ENCODE measurements around the gene LRP2BP. TPM values are rescaled to one million over a fixed set of nuclear protein-coding genes. Genes with fewer than 3 reads are reported as not detected.

The LRP2BP gene
- total RNA-seq, 1 experiment from 2014 or later: 0.26 TPM

- H3K79me2 ChIP-seq (ENCODE audit: low read length): no peaks in the 10 kb centered on the region
- H3K4me1 ChIP-seq (ENCODE audit: low read length): no peaks in the 10 kb centered on the region
- no peak overlapping the region for H3K9ac ChIP-seq (ENCODE audit: low read length)
- DNase-seq: no peak
- no peak overlapping the region for H2AFZ ChIP-seq (ENCODE audit: low read length)
- H3K4me2 ChIP-seq (ENCODE audit: low read depth, low read length, poor library complexity, severe bottlenecking): no peak overlapping the region
- H3K9me2 ChIP-seq (replicated peaks; ENCODE audit: insufficient read depth, low read length): no peaks in the 10 kb centered on the region
- no peak overlapping the region for H3K4me3 ChIP-seq (ENCODE audit: low read length)
- H3K27me3 ChIP-seq (ENCODE audit: low read length): no peaks in the 10 kb centered on the region
- H3K9me3 ChIP-seq (ENCODE audit: low read length): no peaks in the 10 kb centered on the region
- no peaks in the 10 kb centered on the region for H4K20me1 ChIP-seq (ENCODE audit: insufficient read depth, low read depth, low read length)
- H3K36me3 ChIP-seq (ENCODE audit: insufficient read depth, low read length): peaks cover 9% of the 10 kb centered on the region
- no peak overlapping the region for H3K27ac ChIP-seq (ENCODE audit: low read length)
Observed at GRCh38 chr4:185378264-185378663, 17.5 kb downstream of the LRP2BP start.

GRCh38 chr4:185374573-185374972 lies 21.2 kb downstream of the LRP2BP start:
- Histone ChIP-seq H3K36me3 (ENCODE audit: insufficient read depth, low read length) (peaks cover 5% of the 10 kb centered on the region), H3K4me2 (ENCODE audit: low read depth, low read length, poor library complexity, severe bottlenecking) (no peak overlapping the region), H4K20me1 (ENCODE audit: insufficient read depth, low read depth, low read length) (no peaks in the 10 kb centered on the region), H3K9ac (ENCODE audit: low read length) (no peak overlapping the region), H3K27me3 (ENCODE audit: low read length) (no peaks in the 10 kb centered on the region), H3K9me3 (ENCODE audit: low read length) (no peaks in the 10 kb centered on the region), H3K79me2 (ENCODE audit: low read length) (no peaks in the 10 kb centered on the region), H3K9me2 (replicated peaks; ENCODE audit: insufficient read depth, low read length) (no peaks in the 10 kb centered on the region), H3K4me1 (ENCODE audit: low read length) (no peaks in the 10 kb centered on the region), H3K27ac (ENCODE audit: low read length) (no peak overlapping the region), H3K4me3 (ENCODE audit: low read length) (no peak overlapping the region), H2AFZ (ENCODE audit: low read length) (no peak overlapping the region)
- DNase-seq: no peak

DNA sequence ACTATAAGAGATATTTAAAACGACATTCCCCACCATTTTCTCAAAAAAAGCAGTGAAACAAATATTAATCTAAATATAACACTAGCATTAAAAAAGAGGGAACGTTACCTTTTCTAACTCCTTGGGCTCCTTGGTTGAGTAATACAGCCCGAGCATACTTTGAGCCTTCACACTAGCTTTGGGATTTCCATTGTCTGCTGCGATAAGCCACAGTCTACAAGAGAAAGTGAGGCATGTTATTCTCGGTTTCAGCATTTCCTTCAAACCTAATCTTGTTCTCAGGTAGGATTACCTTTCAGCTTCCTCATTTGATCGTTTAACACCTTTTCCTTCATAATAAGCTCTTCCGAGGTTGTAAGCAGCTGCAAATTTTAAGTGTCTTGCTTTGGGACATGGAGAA lies 21.7 kb downstream of the LRP2BP start:
- H3K4me3 ChIP-seq (ENCODE audit: low read length): no peak overlapping the region
- no peaks in the 10 kb centered on the region for H3K79me2 ChIP-seq (ENCODE audit: low read length)
- H3K9me3 ChIP-seq (ENCODE audit: low read length): no peaks in the 10 kb centered on the region
- no peaks in the 10 kb centered on the region for H3K4me1 ChIP-seq (ENCODE audit: low read length)
- H2AFZ ChIP-seq (ENCODE audit: low read length): no peak overlapping the region
- H3K36me3 ChIP-seq (ENCODE audit: insufficient read depth, low read length): peaks cover 5% of the 10 kb centered on the region
- H3K9me2 ChIP-seq (replicated peaks; ENCODE audit: insufficient read depth, low read length): no peaks in the 10 kb centered on the region
- DNase-seq: no peak
- no peak overlapping the region for H3K9ac ChIP-seq (ENCODE audit: low read length)
- no peaks in the 10 kb centered on the region for H3K27me3 ChIP-seq (ENCODE audit: low read length)
- no peak overlapping the region for H3K27ac ChIP-seq (ENCODE audit: low read length)
- H4K20me1 ChIP-seq (ENCODE audit: insufficient read depth, low read depth, low read length): no peaks in the 10 kb centered on the region
- H3K4me2 ChIP-seq (ENCODE audit: low read depth, low read length, poor library complexity, severe bottlenecking): no peak overlapping the region

- Histone ChIP-seq H3K27me3 (ENCODE audit: low read length) (no peaks in the 10 kb centered on the region), H3K9ac (ENCODE audit: low read length) (no peak overlapping the region), H4K20me1 (ENCODE audit: insufficient read depth, low read depth, low read length) (no peaks in the 10 kb centered on the region), H3K79me2 (ENCODE audit: low read length) (no peaks in the 10 kb centered on the region), H2AFZ (ENCODE audit: low read length) (no peak overlapping the region), H3K4me1 (ENCODE audit: low read length) (no peaks in the 10 kb centered on the region), H3K9me3 (ENCODE audit: low read length) (no peaks in the 10 kb centered on the region), H3K27ac (ENCODE audit: low read length) (no peak overlapping the region), H3K9me2 (replicated peaks; ENCODE audit: insufficient read depth, low read length) (no peaks in the 10 kb centered on the region), H3K4me3 (ENCODE audit: low read length) (no peak overlapping the region), H3K4me2 (ENCODE audit: low read depth, low read length, poor library complexity, severe bottlenecking) (no peak overlapping the region), H3K36me3 (ENCODE audit: insufficient read depth, low read length) (no peaks in the 10 kb centered on the region; the same call in none of the 2 replicates)
- DNase-seq: no peak
Observed at GRCh38 chr4:185371702-185372101, 24.0 kb downstream of the LRP2BP start.

DNA sequence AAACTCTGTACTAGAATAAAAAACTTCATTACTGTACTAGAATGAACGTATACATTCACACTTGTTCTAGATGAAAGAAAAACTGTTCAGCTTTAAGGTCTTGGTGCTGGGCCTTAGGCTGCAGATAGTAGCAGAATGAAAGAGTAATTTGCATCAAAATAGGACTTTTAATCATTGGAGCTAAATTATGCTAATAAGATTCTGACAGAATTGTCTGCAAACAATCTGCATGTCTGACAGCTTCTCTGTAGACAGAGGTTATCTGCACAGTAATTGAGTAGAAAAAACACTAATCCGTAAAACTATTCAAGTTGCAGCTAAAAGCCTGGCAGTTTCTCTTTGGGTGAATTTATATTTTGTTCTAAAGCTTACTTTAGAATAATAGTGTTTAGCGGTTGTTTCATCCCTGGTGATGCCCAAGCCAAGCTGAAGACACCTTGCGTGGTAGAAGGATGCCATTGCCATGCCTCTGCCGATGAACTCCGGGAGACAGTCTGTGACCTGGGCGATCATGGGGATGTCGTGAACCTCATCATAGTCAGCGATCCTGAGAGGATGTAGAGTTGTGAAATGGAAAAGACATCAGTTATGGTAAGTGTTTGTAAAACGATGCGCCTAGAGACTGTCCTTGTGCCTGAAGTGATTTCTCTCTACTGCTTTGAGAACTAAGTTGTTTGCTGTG lies 25.3 kb downstream of the LRP2BP start:
- H3K36me3 ChIP-seq (ENCODE audit: insufficient read depth, low read length): no peaks in the 10 kb centered on the region; the same call in none of the 2 replicates
- H3K79me2 ChIP-seq (ENCODE audit: low read length): no peaks in the 10 kb centered on the region
- H3K4me1 ChIP-seq (ENCODE audit: low read length): no peaks in the 10 kb centered on the region

GRCh38 chr4:185369731-185370130 lies 26.0 kb downstream of the LRP2BP start:
- no peak overlapping the region for H3K4me3 ChIP-seq (ENCODE audit: low read length)
- H3K79me2 ChIP-seq (ENCODE audit: low read length): no peaks in the 10 kb centered on the region
- H3K9me3 ChIP-seq (ENCODE audit: low read length): no peaks in the 10 kb centered on the region
- no peak for DNase-seq
- no peaks in the 10 kb centered on the region; the same call in none of the 2 replicates for H3K36me3 ChIP-seq (ENCODE audit: insufficient read depth, low read length)
- no peak overlapping the region for H2AFZ ChIP-seq (ENCODE audit: low read length)
- H3K4me1 ChIP-seq (ENCODE audit: low read length): no peaks in the 10 kb centered on the region
- H4K20me1 ChIP-seq (ENCODE audit: insufficient read depth, low read depth, low read length): no peaks in the 10 kb centered on the region
- H3K27ac ChIP-seq (ENCODE audit: low read length): no peak overlapping the region
- H3K9ac ChIP-seq (ENCODE audit: low read length): no peak overlapping the region
- no peaks in the 10 kb centered on the region for H3K9me2 ChIP-seq (replicated peaks; ENCODE audit: insufficient read depth, low read length)
- no peaks in the 10 kb centered on the region for H3K27me3 ChIP-seq (ENCODE audit: low read length)
- H3K4me2 ChIP-seq (ENCODE audit: low read depth, low read length, poor library complexity, severe bottlenecking): no peak overlapping the region

More for the DNA sequence above, 25.3 kb downstream of the LRP2BP start:
- H3K9me3 ChIP-seq (ENCODE audit: low read length): no peaks in the 10 kb centered on the region
- no peak for DNase-seq
- H2AFZ ChIP-seq (ENCODE audit: low read length): no peak overlapping the region
- no peak overlapping the region for H3K27ac ChIP-seq (ENCODE audit: low read length)
- no peaks in the 10 kb centered on the region for H3K27me3 ChIP-seq (ENCODE audit: low read length)
- H3K9ac ChIP-seq (ENCODE audit: low read length): no peak overlapping the region
- no peak overlapping the region for H3K4me2 ChIP-seq (ENCODE audit: low read depth, low read length, poor library complexity, severe bottlenecking)
- H3K4me3 ChIP-seq (ENCODE audit: low read length): no peak overlapping the region
- no peaks in the 10 kb centered on the region for H3K9me2 ChIP-seq (replicated peaks; ENCODE audit: insufficient read depth, low read length)
- no peaks in the 10 kb centered on the region for H4K20me1 ChIP-seq (ENCODE audit: insufficient read depth, low read depth, low read length)

- Histone ChIP-seq H3K4me2 (ENCODE audit: low read depth, low read length, poor library complexity, severe bottlenecking) (no peak overlapping the region), H3K9ac (ENCODE audit: low read length) (no peak overlapping the region), H2AFZ (ENCODE audit: low read length) (no peak overlapping the region), H3K79me2 (ENCODE audit: low read length) (no peaks in the 10 kb centered on the region), H3K9me2 (replicated peaks; ENCODE audit: insufficient read depth, low read length) (no peaks in the 10 kb centered on the region), H3K4me1 (ENCODE audit: low read length) (no peaks in the 10 kb centered on the region), H3K36me3 (ENCODE audit: insufficient read depth, low read length) (0 out of 2 replicates have a peak, but pooled peaks cover under 1% of the 10 kb centered on the region), H4K20me1 (ENCODE audit: insufficient read depth, low read depth, low read length) (no peaks in the 10 kb centered on the region), H3K9me3 (ENCODE audit: low read length) (no peaks in the 10 kb centered on the region), H3K4me3 (ENCODE audit: low read length) (no peak overlapping the region), H3K27ac (ENCODE audit: low read length) (no peak overlapping the region), H3K27me3 (ENCODE audit: low read length) (no peaks in the 10 kb centered on the region)
- DNase-seq: no peak
Observed at GRCh38 chr4:185364886-185365285, 30.8 kb downstream of the LRP2BP start.

DNA sequence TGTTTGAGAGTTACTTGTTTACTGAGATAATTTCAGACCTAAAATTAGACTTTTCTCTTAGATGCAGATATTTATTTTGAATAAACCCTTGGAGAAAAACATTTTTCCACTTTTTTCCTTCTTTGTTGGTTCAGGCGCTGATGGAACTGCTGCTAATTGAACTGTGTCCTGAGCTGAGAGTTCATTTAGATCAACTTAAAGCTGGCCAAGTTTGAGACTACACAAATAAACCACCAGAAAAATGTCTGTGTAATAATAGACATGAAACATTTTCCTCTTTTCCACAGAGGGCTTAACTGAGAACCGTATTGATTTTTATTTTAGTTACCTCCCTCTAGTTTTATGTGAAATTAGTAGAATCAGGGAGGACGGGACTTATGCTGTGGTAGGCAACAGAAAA lies 32.5 kb downstream of the LRP2BP start:
- no peaks in the 10 kb centered on the region for H3K79me2 ChIP-seq (ENCODE audit: low read length)
- no peak overlapping the region for H2AFZ ChIP-seq (ENCODE audit: low read length)
- no peaks in the 10 kb centered on the region for H3K4me1 ChIP-seq (ENCODE audit: low read length)
- no peaks in the 10 kb centered on the region for H3K9me2 ChIP-seq (replicated peaks; ENCODE audit: insufficient read depth, low read length)
- no peak overlapping the region for H3K27ac ChIP-seq (ENCODE audit: low read length)
- H3K27me3 ChIP-seq (ENCODE audit: low read length): no peaks in the 10 kb centered on the region
- H3K9me3 ChIP-seq (ENCODE audit: low read length): no peaks in the 10 kb centered on the region
- no peaks in the 10 kb centered on the region for H4K20me1 ChIP-seq (ENCODE audit: insufficient read depth, low read depth, low read length)
- H3K36me3 ChIP-seq (ENCODE audit: insufficient read depth, low read length): 0 out of 2 replicates have a peak, but pooled peaks cover 2% of the 10 kb centered on the region
- H3K4me3 ChIP-seq (ENCODE audit: low read length): no peak overlapping the region
- no peak overlapping the region for H3K9ac ChIP-seq (ENCODE audit: low read length)
- DNase-seq: no peak
- H3K4me2 ChIP-seq (ENCODE audit: low read depth, low read length, poor library complexity, severe bottlenecking): no peak overlapping the region
